SW 1271 (cell line): ENCODE measurements around the gene PLD3.
"Not testable (repeated sequence)": the region's sequence is repeated elsewhere in the genome, so short reads cannot be mapped to it uniquely, and the experiment has no call there.

Experiments
- DNase-seq, 2 experiments: peaks; one replicate each; lab custom pipeline; 2025; lab: John Stamatoyannopoulos, UW

Gene PLD3

GRCh38 chr19:40363069-40363468, 14.6 kb downstream of the PLD3 start:
- no peak for DNase-seq

- no peak for DNase-seq
These were observed 16.5 kb downstream of the PLD3 start for GRCh38 chr19:40365010-40365409.

GRCh38 chr19:40365613-40366401, 17.3 kb downstream of the PLD3 start:
- DNase-seq, result no peak

GRCh38 chr19:40366697-40367561, 18.4 kb downstream of the PLD3 start:
- no peak for DNase-seq

GRCh38 chr19:40367577-40368434, 19.3 kb downstream of the PLD3 start:
- DNase-seq, result no peak

GRCh38 chr19:40369797-40370196, 21.3 kb downstream of the PLD3 start:
- no peak for DNase-seq

GRCh38 chr19:40370253-40370652, 21.8 kb downstream of the PLD3 start:
- DNase-seq, result not testable (repeated sequence)

GRCh38 chr19:40370997-40371801, 22.7 kb downstream of the PLD3 start:
- DNase-seq, result no peak

GRCh38 chr19:40371802-40372122, 23.3 kb downstream of the PLD3 start:
- DNase-seq, result no peak

- DNase-seq, result no peak
These were observed 25.6 kb downstream of the PLD3 start for GRCh38 chr19:40374084-40374483.

GRCh38 chr19:40376286-40376862, 27.9 kb downstream of the PLD3 start:
- no peak for DNase-seq

- DNase-seq, result no peak
These were observed 29.4 kb downstream of the PLD3 start for GRCh38 chr19:40377876-40378385.

- DNase-seq, result no peak
These were observed 30.0 kb downstream of the PLD3 start for GRCh38 chr19:40378509-40378908.

GRCh38 chr19:40379446-40380198, 31.1 kb downstream of the PLD3 start:
- no peak for DNase-seq

GRCh38 chr19:40380199-40381037, 31.9 kb downstream of the PLD3 start:
- DNase-seq, result no peak

GRCh38 chr19:40381321-40381720, 32.8 kb downstream of the PLD3 start:
- peak in 1 of 2 experiments; percentile 4 for DNase-seq

- no peak for DNase-seq
These were observed 35.3 kb downstream of the PLD3 start for GRCh38 chr19:40383668-40384248.

GRCh38 chr19:40387155-40387554, 38.7 kb downstream of the PLD3 start:
- no peak for DNase-seq

GRCh38 chr19:40388481-40388880, 40.0 kb downstream of the PLD3 start:
- DNase-seq, result no peak
